ENCODE results near the gene NBAS.
"Not testable (repeated sequence)": the region's sequence is repeated elsewhere in the genome, so short reads cannot be mapped to it uniquely, and the experiment has no call there.

NBAS gene

DNA sequence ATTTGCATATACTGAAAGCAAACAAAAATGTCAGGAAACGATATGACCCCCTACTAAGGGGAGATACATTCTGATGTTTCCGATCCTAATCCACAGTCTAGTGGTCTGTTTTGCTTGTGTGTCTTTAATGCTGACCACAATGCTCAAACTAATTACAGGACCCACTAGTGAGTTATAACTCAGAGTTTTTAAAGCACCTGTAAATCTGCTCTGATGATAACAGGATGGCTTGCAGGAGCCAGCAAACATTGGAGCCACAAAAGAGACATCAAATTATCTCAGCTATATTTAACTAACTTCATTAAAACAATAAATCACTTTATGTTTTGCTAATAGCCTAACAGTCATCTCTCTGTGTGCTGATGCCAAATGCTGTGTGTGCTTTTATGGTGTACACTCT lies 300.3 kb downstream of the NBAS start:
- Histone ChIP-seq H3K9me3 (ENCODE audit: low read length) (0 out of 2 replicates have a peak, but pooled peaks cover 2% of the 10 kb centered on the region), H3K27me3 (ENCODE audit: insufficient read depth, low read length) (no peaks in the 10 kb centered on the region), H3F3A (ENCODE audit: insufficient read depth, low read length) (no peaks in the 10 kb centered on the region), H3K36me3 (ENCODE audit: insufficient read depth, low read length) (no peaks in the 10 kb centered on the region), H3K27ac (ENCODE audit: low read depth, low read length, poor library complexity, severe bottlenecking) (no peak overlapping the region), H3K4me3 (ENCODE audit: low read depth, low read length, poor library complexity, severe bottlenecking) (no peak overlapping the region), H3K9me2 (ENCODE audit: low read depth, low read length) (no peaks in the 10 kb centered on the region), H2AFZ (ENCODE audit: low read length) (no peak overlapping the region), H3K9ac (ENCODE audit: low read length) (no peak overlapping the region), H3K4me1 (ENCODE audit: insufficient read depth, low read length, severe bottlenecking) (no peaks in the 10 kb centered on the region), H3K79me2 (ENCODE audit: insufficient read depth, low read length) (no peaks in the 10 kb centered on the region), H4K20me1 (ENCODE audit: insufficient read depth, low read length) (no peaks in the 10 kb centered on the region), H3K4me2 (ENCODE audit: low read length) (no peak overlapping the region)
- TF ChIP-seq, protein P1, sequence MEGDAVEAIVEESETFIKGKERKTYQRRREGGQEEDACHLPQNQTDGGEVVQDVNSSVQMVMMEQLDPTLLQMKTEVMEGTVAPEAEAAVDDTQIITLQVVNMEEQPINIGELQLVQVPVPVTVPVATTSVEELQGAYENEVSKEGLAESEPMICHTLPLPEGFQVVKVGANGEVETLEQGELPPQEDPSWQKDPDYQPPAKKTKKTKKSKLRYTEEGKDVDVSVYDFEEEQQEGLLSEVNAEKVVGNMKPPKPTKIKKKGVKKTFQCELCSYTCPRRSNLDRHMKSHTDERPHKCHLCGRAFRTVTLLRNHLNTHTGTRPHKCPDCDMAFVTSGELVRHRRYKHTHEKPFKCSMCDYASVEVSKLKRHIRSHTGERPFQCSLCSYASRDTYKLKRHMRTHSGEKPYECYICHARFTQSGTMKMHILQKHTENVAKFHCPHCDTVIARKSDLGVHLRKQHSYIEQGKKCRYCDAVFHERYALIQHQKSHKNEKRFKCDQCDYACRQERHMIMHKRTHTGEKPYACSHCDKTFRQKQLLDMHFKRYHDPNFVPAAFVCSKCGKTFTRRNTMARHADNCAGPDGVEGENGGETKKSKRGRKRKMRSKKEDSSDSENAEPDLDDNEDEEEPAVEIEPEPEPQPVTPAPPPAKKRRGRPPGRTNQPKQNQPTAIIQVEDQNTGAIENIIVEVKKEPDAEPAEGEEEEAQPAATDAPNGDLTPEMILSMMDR (IDR thresholded peaks at IDR 0.05; ENCODE audit: low read length) = no peak
- no peak for TF ChIP-seq EZH2 (IDR thresholded peaks at IDR 0.05; ENCODE audit: borderline replicate concordance, low read length)

GRCh38 chr2:15260196-15260595 lies 300.9 kb downstream of the NBAS start:
- H3K4me3 ChIP-seq (ENCODE audit: low read depth, low read length, poor library complexity, severe bottlenecking) = no peak overlapping the region
- H3K4me2 ChIP-seq (ENCODE audit: low read length) = no peak overlapping the region
- no peaks in the 10 kb centered on the region for H3F3A ChIP-seq (ENCODE audit: insufficient read depth, low read length)
- no peaks in the 10 kb centered on the region for H4K20me1 ChIP-seq (ENCODE audit: insufficient read depth, low read length)
- no peaks in the 10 kb centered on the region for H3K9me2 ChIP-seq (ENCODE audit: low read depth, low read length)
- no peak overlapping the region for H2AFZ ChIP-seq (ENCODE audit: low read length)
- no peaks in the 10 kb centered on the region for H3K79me2 ChIP-seq (ENCODE audit: insufficient read depth, low read length)
- no peak overlapping the region for H3K27ac ChIP-seq (ENCODE audit: low read depth, low read length, poor library complexity, severe bottlenecking)
- TF ChIP-seq, protein P1 (IDR thresholded peaks at IDR 0.05; ENCODE audit: low read length) = no peak
- no peak for TF ChIP-seq EZH2 (IDR thresholded peaks at IDR 0.05; ENCODE audit: borderline replicate concordance, low read length)
- H3K9me3 ChIP-seq (ENCODE audit: low read length) = 0 out of 2 replicates have a peak, but pooled peaks cover 2% of the 10 kb centered on the region
- H3K9ac ChIP-seq (ENCODE audit: low read length) = no peak overlapping the region
- H3K27me3 ChIP-seq (ENCODE audit: insufficient read depth, low read length) = no peaks in the 10 kb centered on the region
- no peaks in the 10 kb centered on the region for H3K4me1 ChIP-seq (ENCODE audit: insufficient read depth, low read length, severe bottlenecking)
- no peaks in the 10 kb centered on the region for H3K36me3 ChIP-seq (ENCODE audit: insufficient read depth, low read length)

DNA sequence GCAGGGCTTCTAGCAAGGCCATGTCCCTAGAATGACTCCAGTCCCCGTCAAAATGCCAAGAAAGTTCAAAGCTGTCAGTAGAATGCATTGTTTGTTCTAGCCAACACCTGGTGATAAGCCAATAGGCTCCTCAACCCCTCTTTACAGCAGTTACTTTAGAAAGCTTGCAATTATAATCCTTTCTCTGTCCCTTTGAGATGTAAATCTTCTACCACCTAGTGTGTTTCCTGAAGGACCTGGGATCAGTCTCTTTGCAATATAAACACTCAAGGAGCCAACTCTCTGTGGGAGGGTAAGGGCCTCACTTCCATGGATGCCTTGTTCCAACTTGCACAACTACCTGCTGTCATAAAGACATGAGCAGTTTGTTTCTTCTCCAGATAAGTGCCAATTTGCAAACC lies 301.8 kb downstream of the NBAS start:
- Histone ChIP-seq H3K4me3 (ENCODE audit: low read depth, low read length, poor library complexity, severe bottlenecking) (no peak overlapping the region), H4K20me1 (ENCODE audit: insufficient read depth, low read length) (no peaks in the 10 kb centered on the region), H3F3A (ENCODE audit: insufficient read depth, low read length) (no peaks in the 10 kb centered on the region), H3K4me1 (ENCODE audit: insufficient read depth, low read length, severe bottlenecking) (no peaks in the 10 kb centered on the region), H2AFZ (ENCODE audit: low read length) (no peak overlapping the region), H3K4me2 (ENCODE audit: low read length) (no peak overlapping the region), H3K27ac (ENCODE audit: low read depth, low read length, poor library complexity, severe bottlenecking) (no peak overlapping the region), H3K36me3 (ENCODE audit: insufficient read depth, low read length) (no peaks in the 10 kb centered on the region), H3K79me2 (ENCODE audit: insufficient read depth, low read length) (no peaks in the 10 kb centered on the region), H3K9ac (ENCODE audit: low read length) (no peak overlapping the region), H3K9me2 (ENCODE audit: low read depth, low read length) (no peaks in the 10 kb centered on the region), H3K27me3 (ENCODE audit: insufficient read depth, low read length) (no peaks in the 10 kb centered on the region), H3K9me3 (ENCODE audit: low read length) (0 out of 2 replicates have a peak, but pooled peaks cover 2% of the 10 kb centered on the region)
- TF ChIP-seq, protein P1 (IDR thresholded peaks at IDR 0.05; ENCODE audit: low read length) = no peak
- no peak for TF ChIP-seq EZH2 (IDR thresholded peaks at IDR 0.05; ENCODE audit: borderline replicate concordance, low read length)

DNA sequence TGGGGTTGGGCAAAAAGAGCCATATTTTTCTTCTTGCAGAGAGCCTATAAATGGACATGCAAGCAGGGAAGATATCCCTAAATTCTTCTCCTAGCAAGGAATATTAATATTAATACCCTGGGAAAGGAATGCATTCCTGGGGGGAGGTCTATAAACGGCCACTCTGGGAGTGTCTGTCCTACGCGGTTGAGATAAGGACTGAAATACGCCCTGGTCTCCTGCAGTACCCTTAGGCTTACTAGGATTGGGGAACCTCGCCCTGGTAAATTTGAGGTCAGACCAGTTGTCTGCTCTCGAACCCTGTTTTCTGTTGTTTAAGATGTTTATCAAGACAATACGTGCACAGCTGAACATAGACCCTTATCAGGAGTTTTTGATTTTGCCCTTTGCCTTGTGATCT lies 302.7 kb downstream of the NBAS start:
- H3F3A ChIP-seq (ENCODE audit: insufficient read depth, low read length); H3K9ac ChIP-seq (ENCODE audit: low read length); H3K79me2 ChIP-seq (ENCODE audit: insufficient read depth, low read length); H3K27me3 ChIP-seq (ENCODE audit: insufficient read depth, low read length); H2AFZ ChIP-seq (ENCODE audit: low read length); H3K4me3 ChIP-seq (ENCODE audit: low read depth, low read length, poor library complexity, severe bottlenecking); H3K4me2 ChIP-seq (ENCODE audit: low read length); H3K9me2 ChIP-seq (ENCODE audit: low read depth, low read length); H3K36me3 ChIP-seq (ENCODE audit: insufficient read depth, low read length); H3K9me3 ChIP-seq (ENCODE audit: low read length); H3K4me1 ChIP-seq (ENCODE audit: insufficient read depth, low read length, severe bottlenecking); H3K27ac ChIP-seq (ENCODE audit: low read depth, low read length, poor library complexity, severe bottlenecking); H4K20me1 ChIP-seq (ENCODE audit: insufficient read depth, low read length): not testable (repeated sequence)

Data from OCI-LY1 (cell line).